Thyroid gland (tissue), 4 donors: ENCODE measurements around the gene MAD2L1BP. TPM values are rescaled to one million over a fixed set of nuclear protein-coding genes. Genes with fewer than 3 reads are reported as not detected.

Experiments
- DNase-seq, 2 donors: peaks; one replicate each; pipeline ENCODE4 v3.0.0-alpha.2; 2019
- H3K27ac ChIP-seq, 3 donors: fragments of 200-600 bp; sonication (generic); 1 replicate in 2 of 3; 2 replicates in 1 of 3; pipeline ENCODE4 v1.5.1; 2016 to 2019; ENCODE audit warnings: mild to moderate bottlenecking in 1 of 3, moderate library complexity in 1 of 3
- H3K27me3 ChIP-seq: fragments of 200-600 bp; sonication (generic); one replicate; pipeline ENCODE4 v1.5.1; 2019
- H3K36me3 ChIP-seq, 2 donors: fragments of 200-600 bp; sonication (generic); one replicate each; pipeline ENCODE4 v1.5.1; 2016 to 2019
- H3K4me1 ChIP-seq, 2 donors: fragments of 200-600 bp; sonication (generic); one replicate each; pipeline ENCODE4 v1.5.1; 2017 to 2019
- H3K4me3 ChIP-seq, 3 donors: fragments of 200-600 bp; sonication (generic); replicated peaks in 1 of 3; 1 replicate in 2 of 3; 2 replicates in 1 of 3; pipeline ENCODE4 v1.5.1; 2016; ENCODE audit warnings: mild to moderate bottlenecking in 1 of 3
- H3K9me3 ChIP-seq: fragments of 200-600 bp; sonication (generic); one replicate; pipeline ENCODE4 v1.5.1; 2017
- CTCF ChIP-seq, 6 experiments: fragments of 200-600 bp in 3 of 6; fragments of 450-650 bp in 3 of 6; sonication (generic) in 3 of 6; IDR thresholded peaks; one replicate each; pipeline ENCODE4 v1.5.1; 2016 to 2019; ENCODE audit warnings: antibody characterized with exemption in 6 of 6, mild to moderate bottlenecking in 2 of 6, inconsistent platforms in 1 of 6, moderate library complexity in 1 of 6
- POLR2A ChIP-seq, 2 donors: fragments of 450-650 bp; IDR thresholded peaks; one replicate each; pipeline ENCODE4 v1.6.1; 2017; ENCODE audit warnings: antibody characterized with exemption in 2 of 2, mild to moderate bottlenecking in 2 of 2, moderate library complexity in 1 of 2
- WGBS, 2 donors: methylation state at CpG; one replicate each; pipeline ENCODE4 v1.1.5; 2017; 5-methylcytosine and 5-hydroxymethylcytosine counted together
- intact Hi-C: fragments of 100-400 bp; cut with DNase I; formaldehyde crosslinking; loops from one replicate; pipeline ENCODE4 v1.15.1; 2023
- total RNA-seq, 4 donors: library from RNA; depleted of rRNA; stranded (reverse); fragments of >200 nt; gene quantifications; one replicate each; pipeline ENCODE4 v1.2.3, GENCODE V29; 2016

Gene MAD2L1BP
- total RNA-seq, 4 donors from 2014 or later: 15.9 to 54.8 (median 20.4) TPM

GRCh38 chr6:43666196-43666920 lies 30.7 kb downstream of the MAD2L1BP start:
- Histone ChIP-seq H3K9me3 (no peaks in the 10 kb centered on the region), H3K4me3 (no peak overlapping the region), H3K36me3 (peaks cover 0 to 2% of the 10 kb centered on the region in 2 donors), H3K4me1 (peaks cover 25 to 34% of the 10 kb centered on the region in 2 donors), H3K27ac (no peak overlapping the region), H3K27me3 (no peaks in the 10 kb centered on the region)
- DNase-seq: no peak
- TF ChIP-seq POLR2A (IDR thresholded peaks at IDR 0.05) (no peak), CTCF (IDR thresholded peaks at IDR 0.05) (no peak)
- 59 to 67% methylated on average over 11 of the region's 13 CpGs for WGBS, 2 donors
- intact Hi-C loops: loop anchor here (5.0 to 10.0 kb wide), 3 partner anchors 58 to 288 kb away; no protein-coding TSS in a partner anchor

- DNase-seq: peak; percentile 82 to 90
- TF ChIP-seq POLR2A (IDR thresholded peaks at IDR 0.05): no peak
- peak; percentile 89 to 97 (median 94) for TF ChIP-seq CTCF (IDR thresholded peaks at IDR 0.05)
- peak overlapping the region; percentile 58 to 76 (median 74) for H3K27ac ChIP-seq
- no peak overlapping the region for H3K4me3 ChIP-seq
- no peaks in the 10 kb centered on the region for H3K27me3 ChIP-seq
- intact Hi-C loops: loop anchor here (5.0 to 10.0 kb wide), 3 partner anchors 57 to 287 kb away; no protein-coding TSS in a partner anchor
- H3K9me3 ChIP-seq: no peaks in the 10 kb centered on the region
- peaks cover 0 to 10% of the 10 kb centered on the region in 2 donors for H3K36me3 ChIP-seq
- 12 to 20% methylated on average over 6 to 9 of the region's 16 CpGs for WGBS, 2 donors
- peaks cover 25 to 34% of the 10 kb centered on the region in 2 donors for H3K4me1 ChIP-seq
Measured at GRCh38 chr6:43667245-43668150, 31.9 kb downstream of the MAD2L1BP start.

- Histone ChIP-seq H3K27me3 (no peaks in the 10 kb centered on the region), H3K4me1 (peaks cover 25 to 34% of the 10 kb centered on the region in 2 donors), H3K9me3 (no peaks in the 10 kb centered on the region), H3K27ac (peak overlapping the region; percentile 76 to 95 (median 87)), H3K36me3 (peaks cover 2 to 11% of the 10 kb centered on the region in 2 donors), H3K4me3 (no peak overlapping the region)
- intact Hi-C loops: loop anchor here (5.0 to 10.0 kb wide), 3 partner anchors 56 to 286 kb away; no protein-coding TSS in a partner anchor
- 13 to 14% methylated on average over 12 to 15 of the region's 17 CpGs for WGBS, 2 donors
- peak; percentile 97 to 98 for DNase-seq
- TF ChIP-seq CTCF (IDR thresholded peaks at IDR 0.05): peak in 5 of 6 experiments; percentile 43 to 70 (median 67)
- peak in 1 of 2 donors; percentile 46 for TF ChIP-seq POLR2A (IDR thresholded peaks at IDR 0.05)
Measured at GRCh38 chr6:43668151-43669028, 32.8 kb downstream of the MAD2L1BP start.

- DNase-seq: peak; percentile 68 to 70
- peak overlapping the region; percentile 65 to 95 (median 87) for H3K27ac ChIP-seq
- H3K27me3 ChIP-seq: no peaks in the 10 kb centered on the region
- H3K36me3 ChIP-seq: peaks cover 11 to 20% of the 10 kb centered on the region in 2 donors
- H3K4me1 ChIP-seq: peaks cover 25 to 34% of the 10 kb centered on the region in 2 donors
- intact Hi-C loops: loop anchor here (5.0 to 10.0 kb wide), 3 partner anchors 56 to 286 kb away; no protein-coding TSS in a partner anchor
- no peak overlapping the region for H3K4me3 ChIP-seq
- WGBS, 2 donors: 49 to 50% methylated on average over 9 to 11 of the region's 15 CpGs
- TF ChIP-seq CTCF (IDR thresholded peaks at IDR 0.05) (no peak), POLR2A (IDR thresholded peaks at IDR 0.05) (no peak)
- H3K9me3 ChIP-seq: no peaks in the 10 kb centered on the region
Measured at GRCh38 chr6:43669050-43669921, 33.6 kb downstream of the MAD2L1BP start.
